HG02678 (cell line): Measurements from ENCODE around the gene IMMP2L.
"Not testable (repeated sequence)": the region's sequence is repeated elsewhere in the genome, so short reads cannot be mapped to it uniquely, and the experiment has no call there.

Experiments used
- ATAC-seq: cut with Tn5 transposase; IDR thresholded peaks from one replicate; pipeline ENCODE4 v1.9.1; 2021; ENCODE audit warnings: mild to moderate bottlenecking, moderate library complexity; ENCODE audit not compliant: unreplicated experiment

IMMP2L gene

DNA sequence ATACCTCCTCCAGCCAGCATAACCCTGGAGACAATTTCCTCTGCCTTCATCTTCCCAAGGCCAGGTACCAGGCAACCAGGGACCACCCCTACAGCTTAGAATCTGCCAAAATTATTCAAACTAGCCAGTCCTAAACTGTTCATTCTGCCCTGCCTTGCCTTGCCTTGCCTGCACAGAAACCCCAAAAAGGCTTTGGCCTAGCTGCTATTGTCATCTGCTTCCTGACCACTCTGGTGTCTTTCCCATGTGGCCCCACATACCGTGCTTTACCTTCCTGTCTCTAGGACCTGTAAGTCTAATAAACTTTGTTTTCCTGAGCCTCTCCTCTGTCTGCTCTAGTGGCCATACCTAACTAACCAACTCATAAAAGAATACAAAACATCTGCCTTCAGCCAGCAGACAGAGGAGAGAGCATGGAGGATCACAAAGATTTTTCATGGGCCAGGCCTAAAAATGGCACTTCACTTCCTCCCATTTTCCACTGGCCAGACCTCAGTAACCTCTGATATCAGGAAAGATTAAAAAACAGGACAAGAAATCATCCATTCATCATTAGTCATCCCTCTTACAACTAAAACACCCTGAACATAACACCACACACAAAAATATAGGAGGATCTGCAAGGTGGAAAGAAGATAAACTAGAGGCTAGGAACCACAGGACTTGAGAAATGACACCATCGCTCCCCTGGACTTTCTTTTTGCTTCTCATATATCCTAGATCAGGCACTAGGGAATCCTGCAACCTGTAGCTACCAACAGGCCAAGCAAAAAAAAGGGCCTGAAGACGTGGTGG lies 51.5 kb downstream of the IMMP2L start:
- no peak for ATAC-seq

DNA sequence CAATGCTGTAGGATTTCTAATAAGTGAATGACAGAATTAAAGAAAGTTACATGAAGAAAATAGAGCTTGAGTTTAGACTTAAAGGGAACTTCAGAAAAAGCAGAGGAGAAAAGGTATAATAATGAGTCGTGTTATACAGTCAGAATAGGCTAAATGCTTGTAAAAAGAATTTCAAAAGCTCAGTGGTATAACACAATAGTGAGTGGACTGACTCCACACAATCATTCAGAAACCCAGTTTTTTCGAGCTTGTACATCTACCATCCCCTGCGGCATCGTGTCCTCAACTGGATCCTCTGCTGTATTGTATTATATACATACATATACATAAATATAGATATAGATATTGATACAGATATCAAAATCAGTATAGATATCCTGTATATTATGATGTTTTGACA lies 52.2 kb downstream of the IMMP2L start:
- no peak for ATAC-seq

DNA sequence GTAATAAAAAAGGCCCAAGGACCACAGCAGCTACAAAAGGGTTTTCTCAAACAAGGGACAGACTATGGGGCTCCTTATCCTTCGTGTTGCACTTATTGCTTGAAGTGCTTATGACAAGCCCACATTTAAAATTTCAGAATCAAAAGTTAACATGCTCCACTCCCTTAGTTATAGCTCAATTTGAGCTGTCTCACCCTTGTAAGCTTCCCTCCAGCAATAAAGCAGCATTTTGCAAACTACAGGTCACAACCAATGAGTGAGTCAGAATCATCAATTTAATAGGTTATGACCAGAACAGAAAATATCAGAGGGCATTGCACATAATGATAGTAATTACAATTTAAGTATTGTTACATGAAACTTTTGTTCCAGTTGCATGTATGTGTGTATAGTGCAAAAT lies 53.0 kb downstream of the IMMP2L start:
- no peak for ATAC-seq

DNA sequence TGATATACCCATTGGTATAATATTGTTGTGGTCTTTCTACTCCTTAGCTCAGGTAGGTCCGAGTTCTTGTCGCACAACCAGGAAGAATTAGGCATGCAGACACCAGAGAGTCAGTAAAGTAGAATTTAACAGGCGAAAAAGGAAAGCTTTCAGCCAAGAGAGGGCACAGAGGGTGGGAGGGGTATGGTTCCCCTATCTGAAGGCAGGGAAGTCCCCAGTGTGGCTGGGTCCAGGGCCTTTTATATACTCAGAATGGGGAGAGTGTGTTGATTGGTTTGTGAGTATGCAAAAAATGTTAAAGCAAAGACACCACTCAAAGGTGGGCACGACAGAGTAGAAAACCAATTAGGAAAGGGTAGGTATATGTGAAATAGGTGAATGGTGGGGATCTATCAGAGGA lies 53.9 kb downstream of the IMMP2L start:
- ATAC-seq: peak; percentile 62

DNA sequence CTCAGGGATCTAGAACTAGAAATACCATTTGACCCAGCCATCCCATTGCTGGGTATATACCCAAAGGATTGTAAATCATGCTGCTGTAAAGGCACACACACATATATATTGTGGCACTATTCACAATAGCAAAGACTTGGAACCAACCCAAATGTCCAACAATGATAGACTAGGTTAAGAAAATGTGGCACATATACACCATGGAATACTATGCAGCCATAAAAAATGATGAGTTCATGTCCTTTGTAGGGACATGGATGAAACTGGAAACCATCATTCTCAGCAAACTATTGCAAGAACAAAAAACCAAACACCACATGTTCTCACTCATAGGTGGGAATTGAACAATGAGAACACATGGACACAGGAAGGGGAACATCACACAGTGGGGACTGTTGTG lies 56.9 kb downstream of the IMMP2L start:
- ATAC-seq: not testable (repeated sequence)

DNA sequence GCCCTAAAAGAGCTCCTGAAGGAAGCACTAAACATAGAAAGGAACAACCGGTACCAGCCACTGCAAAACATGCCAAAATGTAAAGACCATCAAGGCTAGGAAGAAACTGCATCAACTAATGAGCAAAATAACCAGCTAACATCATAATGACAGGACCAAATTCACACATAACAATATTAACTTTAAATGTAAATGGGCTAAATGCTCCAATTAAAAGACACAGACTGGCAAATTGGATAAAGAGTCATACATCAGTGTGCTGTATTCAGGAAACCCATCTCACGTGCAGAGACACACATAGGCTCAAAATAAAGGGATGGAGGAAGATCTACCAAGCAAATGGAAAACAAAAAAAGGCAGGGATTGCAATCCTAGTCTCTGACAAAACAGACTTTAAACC lies 60.5 kb downstream of the IMMP2L start:
- ATAC-seq: not testable (repeated sequence)

DNA sequence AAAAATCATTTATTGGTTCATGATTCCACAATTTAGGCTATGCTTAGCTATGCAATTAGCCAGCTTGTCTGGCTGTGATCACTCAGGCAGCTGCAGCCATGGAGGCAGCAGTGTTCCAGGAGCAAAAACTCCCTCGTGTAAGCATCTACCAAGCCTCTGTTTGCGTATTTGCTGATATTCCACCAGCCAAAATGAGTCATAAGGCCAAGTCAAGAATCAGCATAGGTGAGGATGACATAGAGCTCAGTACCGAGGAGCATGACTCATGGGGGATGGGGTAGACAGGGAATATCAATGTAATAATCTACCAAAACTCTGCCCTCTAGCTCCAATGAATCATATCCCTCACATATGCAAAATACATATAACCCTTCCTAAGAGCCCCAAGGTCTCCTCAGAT lies 63.3 kb downstream of the IMMP2L start:
- no peak for ATAC-seq

DNA sequence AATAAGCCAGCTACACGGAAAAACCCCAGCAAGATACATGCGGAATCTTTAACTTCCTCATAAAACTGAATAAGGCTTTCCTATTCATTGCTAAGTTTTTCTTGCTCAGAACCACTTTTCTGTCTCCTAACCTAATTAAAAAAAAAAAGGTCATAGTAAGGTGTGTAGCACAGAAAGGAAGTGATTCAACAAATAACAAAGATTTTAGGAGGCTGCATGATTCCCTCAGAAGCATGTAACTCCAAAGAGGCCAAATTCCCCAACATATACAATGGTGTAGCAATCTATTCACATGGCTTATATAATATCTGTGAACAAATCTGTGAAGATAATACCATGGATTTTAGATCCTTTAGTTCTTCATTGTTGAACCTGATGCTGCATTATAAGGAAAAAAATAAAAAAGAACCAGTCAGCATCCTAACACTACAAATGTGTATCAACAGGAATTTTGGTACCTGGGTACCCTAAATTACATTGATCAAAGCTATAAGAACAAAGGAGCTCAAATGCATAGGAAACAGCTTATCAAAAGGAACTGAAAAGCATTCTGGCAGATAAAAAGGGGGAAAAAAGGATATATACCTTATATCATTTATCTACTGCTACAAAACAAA lies 63.8 kb downstream of the IMMP2L start:
- ATAC-seq: no peak

DNA sequence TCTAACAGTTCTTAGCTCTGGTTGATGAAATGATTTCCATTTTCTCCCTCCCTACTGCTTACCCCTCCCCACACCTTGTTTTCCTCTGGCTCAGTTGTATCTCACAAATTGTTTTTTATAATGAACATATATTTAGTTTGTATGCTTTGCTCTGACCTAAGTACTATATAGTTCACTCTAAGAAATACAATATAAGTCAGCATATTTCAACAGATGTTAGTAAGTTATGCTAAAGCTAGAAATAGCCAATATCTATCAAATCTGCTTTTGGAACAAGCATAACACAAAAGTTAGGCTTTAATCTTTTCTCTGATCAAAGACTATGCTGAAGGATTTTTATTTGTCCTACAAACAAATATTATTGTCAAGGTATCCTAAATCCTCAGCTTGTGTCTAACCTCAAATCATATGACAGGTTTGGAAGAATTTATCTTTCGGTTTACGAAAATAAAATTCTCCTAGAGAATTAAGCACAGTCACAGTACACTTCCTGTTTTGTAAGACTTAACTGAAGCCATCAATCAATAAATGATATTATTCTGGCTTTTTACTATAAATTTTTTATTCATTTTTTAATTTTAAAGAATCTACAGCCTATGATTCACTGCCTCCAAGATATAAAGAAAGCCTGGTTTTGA lies 67.0 kb downstream of the IMMP2L start:
- no peak for ATAC-seq

DNA sequence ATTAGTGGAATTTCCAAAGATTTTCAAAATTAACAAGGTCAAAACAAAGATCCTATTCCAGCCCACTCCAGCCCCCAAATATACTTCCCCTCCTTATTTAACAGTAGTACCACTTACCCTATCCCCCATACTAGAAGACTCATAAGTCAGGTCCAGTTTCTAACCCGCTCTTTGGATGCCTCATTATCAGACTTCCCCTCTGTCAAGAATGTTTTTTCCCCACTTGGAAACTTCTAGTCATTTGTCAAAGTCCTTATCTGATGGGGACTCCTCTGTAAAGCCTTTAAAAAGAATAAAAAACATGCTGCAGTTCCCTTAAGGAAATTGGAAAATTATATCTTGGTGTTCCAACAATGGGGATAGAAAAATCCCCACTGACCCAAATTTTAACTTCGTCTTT lies 70.1 kb downstream of the IMMP2L start:
- ATAC-seq: no peak

DNA sequence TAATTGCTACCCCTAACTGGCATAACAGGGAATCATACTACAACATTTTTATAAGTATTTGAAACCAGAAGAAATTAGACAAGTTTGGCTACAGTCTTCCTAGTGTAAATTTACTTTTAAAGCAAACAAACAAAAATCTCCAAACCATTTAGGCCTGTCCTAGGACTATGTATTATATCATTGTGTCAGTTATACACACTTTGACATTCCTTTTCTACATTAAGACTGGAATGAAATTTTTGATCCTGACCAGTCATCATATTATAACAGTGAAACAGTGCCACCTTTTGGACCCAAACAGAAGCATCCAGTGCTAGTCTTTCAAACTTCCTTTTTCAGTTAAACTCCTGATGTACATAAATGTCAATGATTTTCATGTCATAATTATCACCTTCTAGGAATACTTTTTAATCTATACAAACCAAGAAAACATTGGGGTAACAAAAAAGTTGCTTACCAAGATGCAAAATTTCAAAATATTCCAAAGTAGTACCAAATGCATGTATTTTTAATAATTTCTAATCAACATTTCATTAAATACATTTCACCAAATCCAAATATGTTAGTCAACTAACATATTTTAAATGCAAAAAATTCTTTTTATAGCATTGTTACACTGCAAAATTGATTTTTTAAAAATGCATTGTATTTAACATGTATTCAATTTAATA lies 75.7 kb downstream of the IMMP2L start:
- peak; percentile 67 for ATAC-seq

DNA sequence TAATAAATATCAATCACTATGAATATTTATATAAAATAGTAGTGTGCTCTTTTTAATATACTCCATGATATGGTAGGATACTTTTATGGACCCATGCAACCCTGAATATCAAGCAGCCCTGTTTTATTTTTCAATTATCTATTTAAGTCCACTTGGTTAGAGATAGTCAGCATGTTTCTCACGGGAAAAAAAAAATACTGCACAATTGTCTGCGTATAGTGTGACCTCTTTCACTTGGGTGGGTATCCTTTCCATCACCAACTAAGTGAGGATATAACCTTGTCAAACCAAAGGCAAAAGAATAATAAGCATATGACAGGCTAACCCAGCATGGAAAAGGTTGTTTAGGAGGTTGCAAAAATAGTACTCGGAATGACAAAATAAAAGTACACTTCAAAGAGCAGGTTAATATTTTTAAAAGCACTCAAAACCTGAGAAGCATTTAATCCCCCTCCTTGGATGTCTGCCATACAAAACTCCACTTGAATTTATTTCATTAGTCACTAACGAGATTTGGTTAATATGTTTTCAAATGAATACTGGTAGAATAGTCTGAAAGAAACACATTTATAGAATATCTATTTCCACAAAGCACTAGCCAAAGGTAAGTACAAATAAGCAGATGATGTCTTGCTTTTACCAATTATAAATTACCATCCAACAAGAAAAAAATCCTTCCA lies 76.5 kb downstream of the IMMP2L start:
- no peak for ATAC-seq

DNA sequence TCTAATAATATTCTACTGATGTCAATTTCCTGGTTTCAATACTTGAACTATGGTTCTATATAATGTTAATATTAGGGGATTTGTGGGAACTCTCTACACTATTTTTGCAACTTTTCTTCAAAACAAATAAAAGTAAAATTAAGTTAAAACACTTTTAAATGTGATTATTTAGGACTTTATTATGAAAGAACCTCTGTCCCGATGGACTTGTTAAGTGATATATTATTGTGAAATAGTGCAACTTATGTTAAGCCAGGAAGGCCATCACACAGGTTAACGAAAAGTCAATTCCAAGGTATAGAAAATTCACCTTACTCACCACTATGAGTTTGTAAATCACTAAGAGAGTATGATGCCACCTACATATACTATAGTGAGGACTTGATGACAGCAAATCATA lies 79.2 kb downstream of the IMMP2L start:
- no peak for ATAC-seq

DNA sequence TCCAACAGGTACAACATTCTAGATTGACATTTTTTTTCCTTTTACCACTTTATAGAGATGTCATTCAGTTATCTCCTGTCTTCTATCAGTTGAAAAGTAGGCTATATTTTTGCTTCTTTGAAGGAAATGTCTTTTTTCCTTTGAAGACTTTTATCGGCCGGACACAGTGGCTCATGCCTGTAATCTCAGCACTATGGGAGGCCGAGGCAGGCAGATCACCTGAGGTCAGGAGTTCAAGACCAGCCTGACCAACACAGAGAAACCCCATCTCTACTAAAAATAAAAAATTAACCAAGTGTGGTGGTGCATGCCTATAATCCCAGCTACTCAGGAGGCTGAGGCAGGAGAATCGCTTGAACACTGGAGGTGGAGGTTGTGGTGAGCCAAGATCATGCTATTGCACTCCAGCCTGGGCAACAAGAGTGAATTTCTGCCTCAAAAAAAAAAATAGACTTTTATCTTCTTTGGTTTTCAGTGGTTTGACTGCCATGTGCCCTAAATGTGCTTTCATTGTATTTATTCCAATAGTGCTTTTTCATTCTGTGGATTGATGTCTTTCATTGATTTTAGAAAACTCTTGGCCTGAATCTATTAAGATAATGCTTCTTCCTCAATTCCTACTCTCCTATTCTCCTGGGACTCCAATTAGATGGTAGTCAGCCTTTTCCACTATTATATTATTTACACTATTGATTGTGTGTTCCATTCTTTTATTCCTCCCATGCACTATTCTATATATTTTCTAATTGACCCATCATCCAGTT lies 84.6 kb downstream of the IMMP2L start:
- no peak for ATAC-seq

DNA sequence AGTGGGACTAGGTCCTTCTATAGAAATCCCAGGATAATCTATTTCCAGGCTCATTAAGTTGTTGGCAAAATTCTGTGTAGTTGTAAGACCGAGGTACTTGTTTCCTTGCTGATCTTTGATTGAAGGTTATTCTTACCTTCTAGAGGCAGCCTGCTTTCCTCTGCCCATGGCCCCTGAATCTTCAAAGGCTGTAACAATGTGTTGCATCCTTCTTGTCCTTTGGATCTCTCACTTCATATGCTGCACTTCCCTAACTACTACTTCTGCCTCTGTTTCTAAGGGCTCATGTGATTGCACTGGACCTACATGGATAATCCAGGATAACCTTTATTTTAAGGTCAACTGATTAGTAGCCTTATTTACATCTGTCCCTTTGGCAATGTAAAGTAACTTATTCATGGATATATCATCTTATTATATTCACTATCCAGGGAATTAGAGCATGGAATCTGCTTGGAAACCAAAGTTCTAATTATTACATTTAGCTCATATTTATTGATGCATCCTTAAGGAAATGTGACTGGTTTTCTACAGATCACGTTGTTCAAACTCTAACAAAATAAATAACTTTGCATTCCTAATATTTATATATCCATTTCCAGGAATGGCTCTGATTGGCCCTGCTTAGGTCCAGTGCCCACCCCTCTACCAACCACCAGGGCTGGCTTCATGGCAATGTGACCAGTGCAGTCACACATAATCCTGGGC lies 85.6 kb downstream of the IMMP2L start:
- no peak for ATAC-seq

DNA sequence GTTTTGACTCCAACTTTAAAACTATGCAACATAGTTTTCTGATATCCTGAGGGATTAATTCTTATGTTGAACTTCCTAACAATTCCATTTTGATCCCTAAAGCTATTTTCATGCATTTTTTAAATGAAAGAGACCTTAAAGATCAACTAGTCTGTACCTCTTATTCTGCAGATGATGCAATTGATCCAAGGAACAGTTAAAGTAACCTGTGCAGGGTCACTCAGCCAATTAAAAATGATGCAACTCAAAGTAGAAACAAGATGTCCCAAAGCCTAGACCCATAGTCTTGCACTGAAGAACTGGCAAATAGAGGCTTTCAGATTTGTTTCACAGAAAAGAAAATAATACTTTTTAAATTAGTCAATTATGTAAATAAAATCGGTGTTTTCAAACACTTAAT lies 86.3 kb downstream of the IMMP2L start:
- no peak for ATAC-seq

DNA sequence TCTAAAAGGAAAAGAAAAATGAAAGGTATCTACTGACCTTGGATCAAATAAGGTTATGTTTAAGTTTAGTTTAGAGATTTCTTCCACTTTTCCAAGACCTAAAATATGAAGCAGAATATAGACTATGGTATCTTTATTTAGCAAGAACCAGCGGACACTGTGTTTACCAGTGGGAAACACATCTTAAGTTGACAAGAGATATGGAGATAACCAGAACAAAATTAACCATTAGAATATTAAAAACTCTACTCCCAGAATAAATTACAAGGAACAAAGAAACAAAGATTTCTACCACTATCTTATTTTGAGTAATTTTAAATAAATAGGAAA lies 86.9 kb downstream of the IMMP2L start:
- no peak for ATAC-seq

DNA sequence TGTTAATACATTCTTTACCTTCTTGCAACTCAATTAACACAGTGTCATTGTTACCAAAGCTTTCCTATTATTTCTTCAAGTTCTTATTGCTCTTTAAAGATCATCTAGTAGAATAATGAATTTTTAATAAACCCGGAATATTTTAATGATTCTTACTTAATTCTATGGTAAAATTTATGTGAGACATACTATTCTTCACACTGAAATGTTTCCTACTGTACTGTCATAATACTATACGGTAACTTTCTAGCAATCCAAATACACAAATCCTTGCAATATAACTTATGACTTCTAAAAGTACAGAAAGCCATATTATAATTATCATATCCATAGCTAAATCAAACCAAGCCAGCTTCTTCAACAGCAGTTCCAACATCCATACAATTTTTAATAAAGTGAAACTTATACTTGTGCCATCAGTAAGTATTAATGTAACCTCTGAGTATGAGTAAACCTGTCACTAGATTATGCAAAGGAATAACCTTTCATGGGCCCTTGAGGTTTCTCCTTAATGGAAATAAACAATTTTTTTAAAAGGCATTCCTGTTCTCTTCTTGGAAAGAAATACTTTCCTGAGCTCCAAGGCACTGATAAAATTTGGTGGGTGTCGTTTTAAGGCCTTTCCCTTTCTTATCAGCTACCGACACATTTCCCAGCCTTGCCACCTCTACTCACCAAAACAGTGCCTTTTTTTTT lies 87.4 kb downstream of the IMMP2L start:
- ATAC-seq: no peak

DNA sequence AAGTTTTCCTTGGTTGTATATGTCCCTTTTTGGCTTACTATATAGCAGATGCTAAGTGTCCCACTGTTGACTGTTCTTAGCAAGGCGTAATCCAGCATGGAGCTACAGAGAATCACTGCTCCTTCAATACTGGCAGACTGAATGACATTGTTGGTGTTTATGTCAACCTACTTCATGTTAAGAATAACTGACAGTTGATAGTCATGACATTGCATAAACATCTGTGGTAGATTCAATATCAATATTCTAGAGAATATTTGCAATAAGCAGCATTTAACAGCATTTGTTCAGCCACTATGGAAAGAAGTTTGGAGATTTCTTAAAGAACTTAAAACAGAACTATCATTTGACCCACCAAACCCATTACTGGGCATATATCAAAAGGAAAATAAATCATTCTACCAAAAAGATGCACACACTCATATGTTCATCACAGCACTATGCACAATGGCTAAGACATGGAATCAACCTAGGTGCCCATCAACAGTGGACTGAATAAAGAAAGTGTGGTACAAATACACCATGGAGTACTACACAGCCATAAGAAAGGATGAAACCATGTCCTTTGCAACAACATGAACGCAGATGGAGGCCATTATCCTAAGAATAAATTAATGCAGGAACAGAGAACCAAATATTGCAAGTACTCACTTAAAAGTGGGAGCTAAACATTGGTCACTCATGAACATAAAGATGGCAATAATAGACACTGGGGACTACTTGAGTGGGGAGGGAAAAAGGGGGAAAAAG lies 88.7 kb downstream of the IMMP2L start:
- ATAC-seq: no peak
